T1000 (cell line): ENCODE data around the gene SNAP29.
"Not testable (repeated sequence)": the region's sequence is repeated elsewhere in the genome, so short reads cannot be mapped to it uniquely, and the experiment has no call there.

ENCODE experiments used
- DNase-seq: peaks from one replicate; lab custom pipeline; 2025; ENCODE audit warnings: mixed read lengths; lab: John Stamatoyannopoulos, UW

The SNAP29 gene

GRCh38 chr22:20930435-20930834, 71.6 kb downstream of the SNAP29 start:
- not testable (repeated sequence) for DNase-seq

GRCh38 chr22:20931126-20931654, 72.4 kb downstream of the SNAP29 start:
- no peak for DNase-seq

GRCh38 chr22:20933910-20934309, 75.1 kb downstream of the SNAP29 start:
- no peak for DNase-seq

DNA sequence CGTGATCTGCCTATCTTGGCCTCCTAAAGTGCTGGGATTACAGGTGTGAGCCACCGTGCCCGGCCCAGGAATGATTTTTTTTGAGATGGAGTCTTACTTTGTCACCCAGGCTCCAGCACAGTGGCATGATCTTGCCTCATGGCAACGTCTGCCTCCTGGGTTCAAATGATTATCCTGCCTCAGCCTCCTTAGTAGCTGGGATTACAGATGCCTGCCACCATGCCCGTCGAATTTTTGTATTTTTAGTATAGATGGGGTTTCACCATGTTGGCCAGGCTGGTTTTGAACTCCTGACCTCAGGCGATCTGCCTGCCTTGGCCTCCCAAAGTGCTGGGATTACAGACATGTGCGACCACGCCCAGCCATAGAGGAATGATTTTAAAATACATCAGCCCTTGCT, 76.2 kb downstream of the SNAP29 start:
- DNase-seq: not testable (repeated sequence)

DNA sequence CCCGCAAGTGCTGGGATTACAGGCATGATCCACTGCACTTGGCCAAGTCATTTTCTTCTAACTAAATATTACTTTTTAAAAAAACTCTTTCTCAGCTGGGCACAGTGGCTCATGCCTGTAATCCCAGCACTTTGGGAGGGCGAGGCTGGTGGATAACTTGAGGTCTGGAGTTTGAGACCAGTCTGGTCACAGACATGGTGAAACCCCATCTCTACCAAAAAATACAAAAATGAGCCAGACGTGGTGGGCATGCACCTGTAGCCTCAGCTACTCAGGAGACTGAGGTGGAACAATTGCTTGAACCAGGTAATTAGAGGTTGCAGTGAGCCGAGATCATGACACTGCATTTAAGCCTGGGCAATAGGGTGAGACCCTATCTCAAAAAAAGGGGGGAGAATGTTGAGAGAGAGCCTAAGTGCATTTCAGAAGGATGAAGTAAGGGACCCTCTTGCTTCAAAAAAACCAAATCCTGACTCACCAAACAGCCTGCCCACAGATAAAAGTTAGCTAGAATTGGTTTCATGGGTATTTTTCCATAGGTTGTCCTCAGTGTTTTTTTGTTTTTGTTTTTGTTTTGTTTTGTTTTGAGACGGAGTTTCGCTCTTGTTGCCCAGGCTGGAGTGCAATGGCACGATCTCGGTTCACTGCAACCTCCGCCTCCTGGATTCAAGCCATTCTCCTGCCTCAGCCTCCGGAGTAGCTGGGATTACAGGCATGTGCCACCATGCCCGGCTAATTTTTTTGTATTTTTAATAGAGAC, 77.2 kb downstream of the SNAP29 start:
- not testable (repeated sequence) for DNase-seq

DNA sequence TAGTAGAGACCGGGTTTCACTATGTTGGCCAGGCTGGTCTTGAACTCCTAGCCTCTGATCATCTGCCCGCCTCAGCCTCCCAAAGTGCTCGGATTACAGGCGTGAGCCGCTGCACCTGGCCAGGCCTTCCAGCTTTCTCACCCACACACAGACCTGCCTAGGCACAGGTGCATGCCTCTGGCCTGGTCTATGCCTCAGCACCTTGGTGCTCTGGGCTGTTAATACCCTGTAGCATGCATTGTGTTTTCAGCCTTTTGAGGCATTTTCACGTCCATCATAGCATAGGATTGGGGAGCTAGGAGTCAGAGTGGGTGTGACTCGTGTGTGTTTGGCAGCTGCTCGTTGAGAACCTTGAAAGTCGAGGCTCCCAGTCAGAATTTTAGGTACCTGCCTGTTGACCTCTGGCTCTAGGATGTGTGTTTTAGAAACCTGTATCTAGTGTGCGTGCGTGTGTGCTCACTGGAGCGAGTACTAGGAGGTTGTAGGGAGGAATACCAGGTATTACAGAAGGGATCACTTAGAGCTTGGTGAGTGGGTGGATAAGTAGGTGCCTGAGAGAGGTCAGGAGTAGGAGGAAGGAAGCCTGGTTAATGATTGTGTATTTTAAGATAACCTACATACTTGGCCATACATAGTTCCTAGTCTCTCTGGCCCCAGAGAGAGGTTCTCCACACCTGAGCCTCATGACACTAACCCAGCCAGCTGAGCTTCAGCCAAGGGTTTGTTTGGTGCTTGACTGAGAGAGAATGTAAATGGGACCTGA, 78.4 kb downstream of the SNAP29 start:
- no peak for DNase-seq

DNA sequence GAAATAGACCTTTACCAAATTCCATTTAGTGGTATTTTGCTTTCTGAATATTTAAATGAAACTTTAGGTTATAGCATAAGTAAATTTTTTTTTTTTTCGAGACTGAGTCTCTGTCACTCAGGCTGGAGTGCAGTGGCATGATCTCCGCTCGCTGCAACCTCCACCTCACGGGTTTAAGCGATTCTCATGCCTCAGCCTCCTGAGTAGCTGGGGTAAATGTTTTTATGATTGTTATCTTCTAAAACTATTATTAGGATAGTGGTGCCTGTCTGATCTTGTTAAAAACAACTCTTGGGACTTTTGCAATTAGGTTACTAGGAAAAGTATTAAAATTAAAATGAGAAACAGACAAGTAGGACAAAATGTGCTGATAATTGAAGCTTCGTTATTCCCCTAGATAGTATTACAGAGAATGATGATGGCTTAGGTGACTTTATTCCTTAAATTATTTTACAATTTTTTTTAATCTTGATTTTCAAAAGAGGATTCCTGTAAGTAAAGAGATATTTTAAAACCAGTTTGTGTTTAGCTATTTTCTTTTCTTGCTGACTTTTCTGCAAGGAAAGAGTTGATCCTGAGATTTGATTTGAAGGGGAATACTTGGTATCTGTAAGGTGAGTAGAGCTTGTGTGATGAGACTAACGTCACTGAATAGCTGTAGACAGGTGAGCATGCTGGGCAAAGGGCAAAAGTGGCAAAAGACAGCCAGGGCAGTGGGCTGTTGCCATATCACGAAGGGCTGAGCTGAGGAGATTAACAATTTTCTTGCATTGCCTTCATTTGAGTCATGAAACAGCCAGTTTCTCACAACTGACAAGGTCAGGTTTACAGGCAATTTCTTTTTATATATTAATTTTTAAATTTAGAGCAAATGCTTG, 79.2 kb downstream of the SNAP29 start:
- DNase-seq: no peak

- not testable (repeated sequence) for DNase-seq
Measured at GRCh38 chr22:20939457-20940185, 80.8 kb downstream of the SNAP29 start.

GRCh38 chr22:20940186-20940651, 81.4 kb downstream of the SNAP29 start:
- DNase-seq: no peak
